Measurements from ENCODE around the gene SH2D4B. TPM values are rescaled to one million over a fixed set of nuclear protein-coding genes. Genes with fewer than 3 reads are reported as not detected.

SH2D4B gene
- total RNA-seq (2014; rRNA removed; shearing (Covaris generic); ENCODE audit: low replicate concordance), result 0.07 TPM in 1 of 2 replicates, not detected in the other

DNA sequence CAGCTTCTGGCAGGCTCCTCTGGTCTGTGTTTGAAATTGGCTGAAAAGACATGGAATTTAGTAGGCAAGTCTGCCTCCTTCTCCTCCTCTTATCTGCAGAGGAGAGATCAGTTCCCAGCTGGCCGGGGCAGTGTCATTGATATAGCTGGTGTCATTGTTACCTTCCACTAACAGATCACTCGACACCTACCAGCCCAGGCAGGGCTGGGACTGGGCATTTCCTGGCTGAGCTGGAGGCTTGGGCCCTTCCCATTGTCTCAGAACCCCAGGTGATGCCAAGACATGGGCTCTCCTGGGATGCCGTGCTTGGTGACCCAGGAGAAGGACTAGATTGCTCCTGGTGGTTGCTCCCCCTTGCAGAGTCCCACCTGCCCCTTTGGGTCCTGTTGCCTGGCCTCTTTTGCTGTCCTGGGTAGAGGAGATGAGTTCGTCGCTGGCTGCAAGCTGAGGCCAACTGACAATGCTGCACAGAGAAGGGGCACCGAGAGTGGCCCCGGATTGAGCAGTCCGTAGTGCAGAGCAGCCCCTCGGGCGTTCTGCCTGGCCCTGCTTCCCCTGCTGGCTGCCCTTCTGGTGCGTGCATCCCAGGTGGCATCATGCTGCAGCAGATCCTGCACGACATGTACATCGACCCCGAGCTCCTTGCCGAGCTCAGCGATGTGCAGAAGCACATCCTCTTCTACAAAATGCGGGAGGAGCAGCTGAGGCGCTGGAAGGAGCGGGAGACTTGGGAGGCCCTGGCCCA is at the start of gene SH2D4B:
SH2D4B (plus strand) TSS at position 167 of the 745 bp plus-strand sequence; CDS start at position 597, 430 bp downstream.
- Histone ChIP-seq H3K27me3 (ENCODE audit: low read length) (no peaks in the 10 kb centered on the region), H3K4me1 (ENCODE audit: low read length) (peaks cover 18% of the 10 kb centered on the region), H3K4me2 (ENCODE audit: low read depth, low read length, poor library complexity, severe bottlenecking) (peak within 1 kb of the TSS; percentile 63), H2AFZ (ENCODE audit: low read length) (no peak within 1 kb of the TSS), H3K9ac (ENCODE audit: low read length) (peak within 1 kb of the TSS; percentile 64; the same call in 1 of the 2 replicates), H4K20me1 (ENCODE audit: insufficient read depth, low read depth, low read length) (no peaks in the 10 kb centered on the region), H3K79me2 (ENCODE audit: low read length) (no peaks in the 10 kb centered on the region), H3K4me3 (ENCODE audit: low read length) (peak within 1 kb of the TSS; percentile 59; the same call in 1 of the 2 replicates), H3K36me3 (ENCODE audit: insufficient read depth, low read length) (no peaks in the 10 kb centered on the region), H3K27ac (ENCODE audit: low read length) (no peak within 1 kb of the TSS), H3K9me3 (ENCODE audit: low read length) (no peaks in the 10 kb centered on the region), H3K9me2 (replicated peaks; ENCODE audit: insufficient read depth, low read length) (no peaks in the 10 kb centered on the region)
- DNase-seq, result no peak

DNA sequence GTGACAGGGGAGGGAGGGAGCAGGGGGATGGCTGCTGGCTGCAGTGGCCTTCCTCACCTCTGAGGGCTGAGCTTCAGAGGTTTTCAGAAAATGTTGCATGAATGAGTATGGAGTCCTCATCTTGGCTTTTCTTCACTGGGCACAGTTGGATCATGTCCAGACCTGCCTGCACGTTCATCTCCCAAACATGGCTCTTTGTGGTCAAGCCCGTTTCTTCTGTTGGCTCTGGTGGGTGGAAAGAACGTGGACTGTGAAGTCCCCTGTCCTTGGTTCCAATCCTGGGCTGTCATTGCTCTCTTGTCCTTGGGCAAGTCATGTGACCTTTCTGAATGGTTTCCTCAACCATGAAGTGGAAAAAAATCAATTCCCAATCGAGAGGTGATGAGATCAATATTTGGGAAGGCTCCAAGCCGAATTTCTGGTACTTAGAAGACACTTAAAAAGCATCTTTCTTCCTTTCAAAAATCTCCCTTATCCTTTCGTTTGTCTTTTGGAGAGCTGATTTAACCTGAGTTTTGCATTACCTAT is 49.1 kb upstream of the SH2D4B start:
- Histone ChIP-seq H3K27me3 (ENCODE audit: low read length) (no peaks in the 10 kb centered on the region), H3K27ac (ENCODE audit: low read length) (no peak overlapping the region), H3K4me2 (ENCODE audit: low read depth, low read length, poor library complexity, severe bottlenecking) (no peak overlapping the region), H3K36me3 (ENCODE audit: insufficient read depth, low read length) (no peaks in the 10 kb centered on the region), H3K4me1 (ENCODE audit: low read length) (no peaks in the 10 kb centered on the region), H4K20me1 (ENCODE audit: insufficient read depth, low read depth, low read length) (no peaks in the 10 kb centered on the region), H3K9me3 (ENCODE audit: low read length) (no peaks in the 10 kb centered on the region), H3K9ac (ENCODE audit: low read length) (no peak overlapping the region), H3K79me2 (ENCODE audit: low read length) (no peaks in the 10 kb centered on the region), H2AFZ (ENCODE audit: low read length) (no peak overlapping the region), H3K4me3 (ENCODE audit: low read length) (no peak overlapping the region), H3K9me2 (replicated peaks; ENCODE audit: insufficient read depth, low read length) (no peaks in the 10 kb centered on the region)
- no peak for DNase-seq

DNA sequence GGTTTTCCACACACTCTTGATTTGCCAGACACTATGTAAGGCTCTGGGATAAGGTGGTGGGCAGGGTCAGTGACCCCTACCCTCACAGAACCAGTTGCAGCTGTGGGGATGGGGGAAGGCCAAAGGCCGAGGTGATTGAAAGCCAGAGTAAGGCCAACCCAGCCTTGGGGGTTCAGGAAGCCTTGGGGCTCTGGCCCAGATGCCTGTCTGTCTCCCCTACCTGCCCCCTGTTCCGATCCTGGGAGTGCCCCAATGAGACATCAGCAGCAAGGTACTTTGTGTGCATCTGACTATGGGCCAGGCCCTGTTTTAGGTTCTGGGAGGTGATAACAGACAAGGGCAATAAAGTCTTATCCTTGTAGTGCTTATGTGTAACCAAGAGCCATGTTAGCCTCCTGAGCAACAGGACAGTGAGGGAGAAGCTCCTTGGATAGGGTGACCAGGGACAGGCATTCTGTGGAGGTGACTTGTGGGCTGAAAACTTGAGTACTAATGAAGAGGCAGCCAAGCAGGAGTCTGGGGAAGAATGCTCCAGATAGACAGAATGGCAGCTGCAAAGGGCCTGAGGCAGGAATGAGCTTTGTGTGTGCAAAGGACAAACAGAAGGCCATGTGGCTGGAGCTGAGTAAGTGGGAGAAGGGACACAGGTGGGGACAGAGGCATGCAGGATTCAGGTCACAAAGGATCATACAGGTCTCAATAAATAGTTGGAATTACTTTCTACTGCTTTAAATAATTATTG is 48.2 kb upstream of the SH2D4B start:
- H3K27ac ChIP-seq (ENCODE audit: low read length), result no peak overlapping the region
- H3K4me2 ChIP-seq (ENCODE audit: low read depth, low read length, poor library complexity, severe bottlenecking), result no peak overlapping the region
- no peaks in the 10 kb centered on the region for H3K4me1 ChIP-seq (ENCODE audit: low read length)
- H3K27me3 ChIP-seq (ENCODE audit: low read length), result no peaks in the 10 kb centered on the region
- no peak for DNase-seq
- H3K9me3 ChIP-seq (ENCODE audit: low read length), result no peaks in the 10 kb centered on the region
- H3K9me2 ChIP-seq (replicated peaks; ENCODE audit: insufficient read depth, low read length), result no peaks in the 10 kb centered on the region
- no peak overlapping the region for H2AFZ ChIP-seq (ENCODE audit: low read length)
- H3K79me2 ChIP-seq (ENCODE audit: low read length), result no peaks in the 10 kb centered on the region
- no peak overlapping the region for H3K9ac ChIP-seq (ENCODE audit: low read length)
- no peaks in the 10 kb centered on the region for H3K36me3 ChIP-seq (ENCODE audit: insufficient read depth, low read length)
- no peak overlapping the region for H3K4me3 ChIP-seq (ENCODE audit: low read length)
- no peaks in the 10 kb centered on the region for H4K20me1 ChIP-seq (ENCODE audit: insufficient read depth, low read depth, low read length)

DNA sequence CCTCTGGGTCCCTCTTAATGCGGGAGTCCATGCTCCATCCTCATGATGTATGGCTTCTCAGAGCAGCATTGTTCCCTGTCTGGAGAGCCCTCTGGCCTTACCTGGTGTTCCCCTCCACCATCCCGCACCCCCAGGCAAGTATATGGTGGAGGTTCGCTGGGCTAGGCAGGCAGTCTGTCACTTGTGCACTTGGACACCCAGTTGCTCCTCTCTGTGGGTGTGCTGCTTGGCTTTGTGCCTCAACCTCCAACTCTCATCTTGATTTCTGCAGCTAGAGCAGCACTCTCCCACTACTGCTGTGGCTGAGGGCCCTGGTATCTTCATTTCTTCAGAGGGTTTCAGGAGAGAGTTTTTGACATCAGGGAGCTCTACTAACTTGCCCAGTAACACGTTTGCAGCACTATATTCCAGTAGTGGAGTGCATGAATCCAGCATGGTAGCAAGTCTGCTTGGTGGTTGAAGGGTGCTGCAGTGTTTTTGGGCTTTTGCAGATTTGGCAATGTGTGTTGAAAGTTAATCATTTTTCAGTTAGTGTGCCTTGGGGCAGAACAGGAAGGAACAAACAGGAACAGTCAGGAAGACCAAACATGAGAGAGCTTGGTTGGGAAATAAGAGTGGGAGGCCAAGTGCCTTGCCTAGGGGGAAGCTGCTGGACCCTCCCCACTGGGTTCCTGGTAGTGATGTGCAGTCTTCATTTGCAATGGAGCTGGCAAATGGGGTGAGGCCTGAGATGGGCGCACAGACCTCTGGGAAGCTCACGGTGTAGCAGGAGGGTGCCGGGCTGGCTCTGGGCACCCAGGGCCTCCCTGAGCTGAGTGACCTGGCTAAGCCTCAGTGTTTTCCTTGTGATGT is 46.2 kb upstream of the SH2D4B start:
- no peaks in the 10 kb centered on the region for H3K36me3 ChIP-seq (ENCODE audit: insufficient read depth, low read length)
- H3K9me3 ChIP-seq (ENCODE audit: low read length), result peaks cover 4% of the 10 kb centered on the region; the same call in 1 of the 2 replicates
- no peak overlapping the region for H3K4me2 ChIP-seq (ENCODE audit: low read depth, low read length, poor library complexity, severe bottlenecking)
- H3K4me1 ChIP-seq (ENCODE audit: low read length), result no peaks in the 10 kb centered on the region
- no peaks in the 10 kb centered on the region for H3K79me2 ChIP-seq (ENCODE audit: low read length)
- no peaks in the 10 kb centered on the region for H3K27me3 ChIP-seq (ENCODE audit: low read length)
- no peak overlapping the region for H3K9ac ChIP-seq (ENCODE audit: low read length)
- no peak overlapping the region for H3K4me3 ChIP-seq (ENCODE audit: low read length)
- H3K27ac ChIP-seq (ENCODE audit: low read length), result no peak overlapping the region
- DNase-seq, result no peak
- H4K20me1 ChIP-seq (ENCODE audit: insufficient read depth, low read depth, low read length), result no peaks in the 10 kb centered on the region
- no peaks in the 10 kb centered on the region for H3K9me2 ChIP-seq (replicated peaks; ENCODE audit: insufficient read depth, low read length)
- H2AFZ ChIP-seq (ENCODE audit: low read length), result no peak overlapping the region

DNA sequence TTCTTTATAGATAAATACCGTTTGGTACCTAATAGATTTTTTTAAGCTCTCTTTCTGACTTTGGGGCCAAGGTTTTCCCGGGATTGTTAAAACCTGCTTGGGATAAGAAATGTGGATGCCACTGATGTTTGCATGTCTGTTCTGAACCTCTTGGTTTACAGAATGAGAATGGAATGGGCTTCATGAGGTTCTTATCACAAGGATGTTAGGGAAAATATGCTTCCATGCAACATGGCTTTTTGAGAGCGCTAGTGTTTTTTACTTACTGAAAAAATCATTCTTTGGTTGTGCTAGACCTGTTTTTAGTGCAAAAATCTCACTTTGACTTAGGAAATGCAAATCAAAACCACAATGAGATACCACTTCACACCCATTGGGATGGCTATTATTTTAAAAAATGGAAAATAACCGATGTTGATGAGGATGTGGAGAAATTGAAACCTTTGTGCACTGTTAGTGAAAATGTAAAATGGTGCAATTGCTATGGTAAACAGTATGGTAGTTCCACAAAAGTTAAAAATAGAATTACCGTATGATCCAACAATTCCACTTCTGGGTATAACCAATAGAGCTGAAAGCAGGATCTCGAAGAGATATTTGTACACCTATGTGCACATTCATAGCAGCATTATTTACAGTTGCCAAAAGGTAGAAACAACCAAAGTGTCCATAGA is 44.7 kb upstream of the SH2D4B start:
- no peak overlapping the region for H3K4me2 ChIP-seq (ENCODE audit: low read depth, low read length, poor library complexity, severe bottlenecking)
- no peaks in the 10 kb centered on the region for H3K79me2 ChIP-seq (ENCODE audit: low read length)
- H3K4me3 ChIP-seq (ENCODE audit: low read length), result no peak overlapping the region
- H3K9me3 ChIP-seq (ENCODE audit: low read length), result peaks cover 6% of the 10 kb centered on the region; the same call in 1 of the 2 replicates
- H2AFZ ChIP-seq (ENCODE audit: low read length), result no peak overlapping the region
- no peaks in the 10 kb centered on the region for H3K27me3 ChIP-seq (ENCODE audit: low read length)
- no peaks in the 10 kb centered on the region for H3K36me3 ChIP-seq (ENCODE audit: insufficient read depth, low read length)
- H4K20me1 ChIP-seq (ENCODE audit: insufficient read depth, low read depth, low read length), result no peaks in the 10 kb centered on the region
- H3K4me1 ChIP-seq (ENCODE audit: low read length), result no peaks in the 10 kb centered on the region
- H3K27ac ChIP-seq (ENCODE audit: low read length), result no peak overlapping the region
- DNase-seq, result no peak
- H3K9me2 ChIP-seq (replicated peaks; ENCODE audit: insufficient read depth, low read length), result no peaks in the 10 kb centered on the region
- no peak overlapping the region for H3K9ac ChIP-seq (ENCODE audit: low read length)

DNA sequence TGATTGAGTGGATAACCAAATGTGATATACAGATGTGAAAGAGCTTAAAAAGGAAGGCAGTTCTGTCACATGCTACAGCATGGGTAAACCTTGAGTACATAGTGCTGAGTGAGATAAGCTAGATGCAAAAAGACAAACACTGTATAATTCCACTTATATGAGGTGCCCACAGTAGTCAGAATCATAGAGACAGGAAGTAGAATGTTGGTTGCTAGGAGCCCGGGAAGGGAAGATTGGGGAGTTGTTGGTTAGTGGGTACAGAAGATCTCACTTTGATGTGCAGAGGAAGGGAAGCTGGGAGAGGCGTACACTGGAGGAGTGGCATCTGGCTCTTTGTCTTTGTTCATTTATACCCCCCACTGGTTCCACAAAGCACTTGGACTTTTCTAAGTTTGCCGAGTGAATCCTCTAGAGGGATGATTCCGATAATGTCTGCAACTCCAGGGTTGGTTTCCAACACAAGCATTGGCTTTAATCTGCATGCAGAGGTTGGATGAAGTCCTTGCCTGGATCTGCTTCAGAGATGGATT is 44.1 kb upstream of the SH2D4B start:
- no peak overlapping the region for H2AFZ ChIP-seq (ENCODE audit: low read length)
- no peak overlapping the region for H3K9ac ChIP-seq (ENCODE audit: low read length)
- H3K27me3 ChIP-seq (ENCODE audit: low read length), result no peaks in the 10 kb centered on the region
- no peak overlapping the region for H3K4me2 ChIP-seq (ENCODE audit: low read depth, low read length, poor library complexity, severe bottlenecking)
- no peaks in the 10 kb centered on the region for H3K9me2 ChIP-seq (replicated peaks; ENCODE audit: insufficient read depth, low read length)
- peaks cover 6% of the 10 kb centered on the region; the same call in 1 of the 2 replicates for H3K9me3 ChIP-seq (ENCODE audit: low read length)
- H3K79me2 ChIP-seq (ENCODE audit: low read length), result no peaks in the 10 kb centered on the region
- DNase-seq, result no peak
- H4K20me1 ChIP-seq (ENCODE audit: insufficient read depth, low read depth, low read length), result no peaks in the 10 kb centered on the region
- no peak overlapping the region for H3K4me3 ChIP-seq (ENCODE audit: low read length)
- no peak overlapping the region for H3K27ac ChIP-seq (ENCODE audit: low read length)
- H3K4me1 ChIP-seq (ENCODE audit: low read length), result no peaks in the 10 kb centered on the region
- H3K36me3 ChIP-seq (ENCODE audit: insufficient read depth, low read length), result no peaks in the 10 kb centered on the region

DNA sequence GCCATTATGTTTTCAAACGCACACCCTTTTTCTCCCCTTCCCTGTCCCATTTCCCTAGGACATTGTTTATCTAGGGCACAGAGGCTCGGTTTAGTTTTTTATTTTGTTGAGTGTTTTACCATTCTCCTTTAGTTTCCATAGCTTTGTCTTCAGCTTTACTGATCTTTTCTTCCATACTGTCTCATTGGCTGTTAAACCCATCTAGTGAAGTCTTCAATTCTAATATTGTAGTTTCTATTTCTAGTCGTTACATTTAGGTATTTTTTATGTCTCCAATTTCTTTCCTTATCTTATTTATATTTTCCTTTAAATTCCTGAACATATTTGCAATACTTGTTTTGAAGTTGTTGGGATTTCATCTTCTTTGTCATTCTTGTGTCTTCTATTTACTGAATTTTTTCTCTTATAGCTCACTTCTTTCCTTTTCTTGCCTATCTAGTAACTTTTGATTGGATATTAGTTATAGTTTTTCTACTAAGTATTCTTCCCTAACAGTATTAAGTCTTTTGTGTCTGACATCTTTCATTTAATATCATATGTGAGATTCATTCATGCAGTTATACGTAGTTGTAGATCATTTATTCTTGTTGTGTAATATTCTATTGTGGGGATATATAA is 41.0 kb upstream of the SH2D4B start:
- H3K79me2 ChIP-seq (ENCODE audit: low read length), result no peaks in the 10 kb centered on the region

More for the DNA sequence above, 41.0 kb upstream of the SH2D4B start:
- Histone ChIP-seq H2AFZ (ENCODE audit: low read length) (no peak overlapping the region), H3K4me2 (ENCODE audit: low read depth, low read length, poor library complexity, severe bottlenecking) (no peak overlapping the region), H4K20me1 (ENCODE audit: insufficient read depth, low read depth, low read length) (0 out of 2 replicates have a peak, but pooled peaks cover 1% of the 10 kb centered on the region), H3K27ac (ENCODE audit: low read length) (no peak overlapping the region), H3K27me3 (ENCODE audit: low read length) (no peaks in the 10 kb centered on the region), H3K4me1 (ENCODE audit: low read length) (no peaks in the 10 kb centered on the region), H3K4me3 (ENCODE audit: low read length) (no peak overlapping the region), H3K9me3 (ENCODE audit: low read length) (peaks cover 6% of the 10 kb centered on the region; the same call in 1 of the 2 replicates), H3K36me3 (ENCODE audit: insufficient read depth, low read length) (no peaks in the 10 kb centered on the region), H3K9ac (ENCODE audit: low read length) (no peak overlapping the region), H3K9me2 (replicated peaks; ENCODE audit: insufficient read depth, low read length) (no peaks in the 10 kb centered on the region)
- DNase-seq, result no peak
